ENCODE data around the gene ATXN10.

- TF ChIP-seq CTCF (IDR thresholded peaks at IDR 0.05; ENCODE audit: borderline replicate concordance, extremely low read depth, low read length, poor library complexity, severe bottlenecking): no peak
- no peak for TF ChIP-seq EZH2 (IDR thresholded peaks at IDR 0.05; ENCODE audit: borderline replicate concordance, low read depth, low read length, severe bottlenecking)
These were observed 127.7 kb downstream of the ATXN10 start for GRCh38 chr22:45799291-45799690.
